Erythroblast (primary cell): ENCODE data around the gene SRP14.
"Not testable (repeated sequence)": the region's sequence is repeated elsewhere in the genome, so short reads cannot be mapped to it uniquely, and the experiment has no call there.

ENCODE experiments used
- DNase-seq, 2 experiments: peaks; one replicate each; lab custom pipeline; 2025; lab: John Stamatoyannopoulos, UW
- GATA1 ChIP-seq: IDR thresholded peaks from 2 replicates; pipeline ENCODE4 v1.6.1; 2011; ENCODE audit warnings: low read depth, mild to moderate bottlenecking, control low read depth, low read length, moderate library complexity
- POLR2A ChIP-seq: IDR thresholded peaks from 2 replicates; pipeline ENCODE4 v1.6.1; 2011; ENCODE audit warnings: mild to moderate bottlenecking, low read length

The SRP14 gene

GRCh38 chr15:40048926-40049475, 10.0 kb upstream of the SRP14 start:
- TF ChIP-seq GATA1 (no peak), POLR2A (no peak)
- no peak for DNase-seq

- no peak for DNase-seq
- TF ChIP-seq GATA1 (no peak), POLR2A (no peak)
Observed at GRCh38 chr15:40048211-40048792, 9.3 kb upstream of the SRP14 start.

GRCh38 chr15:40047415-40048210, 8.6 kb upstream of the SRP14 start:
- no peak for TF ChIP-seq GATA1
- no peak for TF ChIP-seq POLR2A
- no peak for DNase-seq

- no peak for TF ChIP-seq GATA1
- no peak for TF ChIP-seq POLR2A
- no peak for DNase-seq
Observed at GRCh38 chr15:40046721-40047414, 7.9 kb upstream of the SRP14 start.

GRCh38 chr15:40045572-40046217, 6.7 kb upstream of the SRP14 start:
- no peak for TF ChIP-seq GATA1
- TF ChIP-seq POLR2A: no peak
- no peak for DNase-seq

- peak; percentile 88 to 91 for DNase-seq
- no peak for TF ChIP-seq GATA1
- no peak for TF ChIP-seq POLR2A
Observed at GRCh38 chr15:40044717-40045571, 6.0 kb upstream of the SRP14 start.

GRCh38 chr15:40043927-40044716, 5.1 kb upstream of the SRP14 start:
- TF ChIP-seq POLR2A: no peak
- TF ChIP-seq GATA1: no peak
- no peak for DNase-seq

GRCh38 chr15:40042791-40043320, 3.9 kb upstream of the SRP14 start:
- TF ChIP-seq POLR2A (no peak), GATA1 (no peak)
- no peak for DNase-seq

GRCh38 chr15:40040770-40041169, 1.8 kb upstream of the SRP14 start:
- TF ChIP-seq GATA1 (no peak), POLR2A (no peak)
- DNase-seq: no peak

- no peak for DNase-seq
- TF ChIP-seq GATA1 (no peak), POLR2A (no peak)
Observed at GRCh38 chr15:40040293-40040635, 1.3 kb upstream of the SRP14 start.

GRCh38 chr15:40038275-40038637, 725 bp downstream of the SRP14 start:
- peak; percentile 51 to 69 for DNase-seq
- TF ChIP-seq POLR2A: no peak
- TF ChIP-seq GATA1: no peak

GRCh38 chr15:40037721-40038120, 1.3 kb downstream of the SRP14 start:
- TF ChIP-seq GATA1 (no peak), POLR2A (no peak)
- peak; percentile 49 to 69 for DNase-seq

GRCh38 chr15:40035182-40035581, 3.8 kb downstream of the SRP14 start:
- not testable (repeated sequence) for DNase-seq
